Measurements from ENCODE around the gene COX15. TPM values are rescaled to one million over a fixed set of nuclear protein-coding genes. Genes with fewer than 3 reads are reported as not detected.

COX15 gene
- total and polyA plus RNA-seq, 2 donors (not counting 1 experiment from before 2014, with no cell fraction given): 13.9 to 39.5 TPM

DNA sequence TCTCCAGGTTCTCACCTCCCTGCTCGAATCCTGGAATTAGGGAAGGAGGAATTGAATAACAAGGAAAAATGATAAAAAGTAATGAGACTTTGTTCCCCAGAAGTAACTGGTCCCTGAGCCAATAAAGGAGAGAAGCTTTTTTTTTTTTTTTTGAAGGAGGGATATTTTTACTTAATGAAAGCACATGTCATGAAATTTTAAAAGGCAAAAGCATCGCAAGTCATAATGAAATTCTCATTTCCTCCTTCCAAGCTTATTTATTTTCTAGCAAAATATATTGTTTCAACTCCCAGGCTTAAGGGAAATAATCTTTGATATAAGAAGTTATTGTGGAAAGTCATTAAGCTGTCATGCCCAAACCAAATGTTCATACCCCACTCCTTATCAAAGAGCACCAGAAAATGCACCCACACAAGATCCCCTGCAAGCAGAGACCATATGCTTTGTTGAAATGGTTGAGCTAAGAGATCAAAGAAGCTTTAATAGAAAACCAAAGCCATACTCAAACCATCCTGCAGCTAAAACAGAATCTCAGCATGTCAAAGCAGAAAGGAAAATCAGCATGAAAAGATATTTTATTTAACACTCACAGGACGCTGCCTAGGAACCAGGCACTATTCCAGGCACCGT is 33.9 kb upstream of the COX15 start:
- Histone ChIP-seq H3K9me3 (ENCODE audit: control extremely low read depth in 1 of 3, control insufficient read depth in 2 of 3, insufficient read depth in 1 of 3, low read length in 2 of 3) (no peaks in the 10 kb centered on the region), H3K27ac (ENCODE audit: low read length in 2 of 2) (no peak overlapping the region), H3K79me2 (ENCODE audit: control insufficient read depth, insufficient read depth, low read length) (no peaks in the 10 kb centered on the region), H3K4me1 (ENCODE audit: control insufficient read depth in 2 of 2, insufficient read depth in 2 of 2, low read length in 2 of 2) (no peaks in the 10 kb centered on the region), H3K27me3 (replicated peaks in 1 of 4; ENCODE audit: control extremely low read depth in 1 of 4, control insufficient read depth in 3 of 4, insufficient read depth in 4 of 4, low read length in 3 of 4) (no peaks in the 10 kb centered on the region), H3K36me3 (replicated peaks in 1 of 2; ENCODE audit: control extremely low read depth in 1 of 2, control insufficient read depth in 1 of 2, extremely low read depth in 1 of 2, insufficient read depth in 2 of 2, low read length in 1 of 2) (peaks cover 2 to 5% of the 10 kb centered on the region in 2 experiments), H3K4me3 (ENCODE audit: control extremely low read depth in 1 of 5, extremely low read depth in 1 of 5, insufficient read depth in 1 of 5, low read depth in 2 of 5, low read length in 4 of 5) (no peak overlapping the region), H2AFZ (ENCODE audit: insufficient read depth, low read depth, low read length, poor library complexity, severe bottlenecking) (no peak overlapping the region), H4K20me1 (ENCODE audit: control insufficient read depth, insufficient read depth, low read length, poor library complexity, severe bottlenecking) (no peaks in the 10 kb centered on the region), H3K9ac (ENCODE audit: low read length) (no peak overlapping the region), H3K4me2 (replicated peaks; ENCODE audit: low read depth, low read length, poor library complexity, severe bottlenecking) (no peak overlapping the region)
- TF ChIP-seq, protein P1, sequence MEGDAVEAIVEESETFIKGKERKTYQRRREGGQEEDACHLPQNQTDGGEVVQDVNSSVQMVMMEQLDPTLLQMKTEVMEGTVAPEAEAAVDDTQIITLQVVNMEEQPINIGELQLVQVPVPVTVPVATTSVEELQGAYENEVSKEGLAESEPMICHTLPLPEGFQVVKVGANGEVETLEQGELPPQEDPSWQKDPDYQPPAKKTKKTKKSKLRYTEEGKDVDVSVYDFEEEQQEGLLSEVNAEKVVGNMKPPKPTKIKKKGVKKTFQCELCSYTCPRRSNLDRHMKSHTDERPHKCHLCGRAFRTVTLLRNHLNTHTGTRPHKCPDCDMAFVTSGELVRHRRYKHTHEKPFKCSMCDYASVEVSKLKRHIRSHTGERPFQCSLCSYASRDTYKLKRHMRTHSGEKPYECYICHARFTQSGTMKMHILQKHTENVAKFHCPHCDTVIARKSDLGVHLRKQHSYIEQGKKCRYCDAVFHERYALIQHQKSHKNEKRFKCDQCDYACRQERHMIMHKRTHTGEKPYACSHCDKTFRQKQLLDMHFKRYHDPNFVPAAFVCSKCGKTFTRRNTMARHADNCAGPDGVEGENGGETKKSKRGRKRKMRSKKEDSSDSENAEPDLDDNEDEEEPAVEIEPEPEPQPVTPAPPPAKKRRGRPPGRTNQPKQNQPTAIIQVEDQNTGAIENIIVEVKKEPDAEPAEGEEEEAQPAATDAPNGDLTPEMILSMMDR (IDR thresholded peaks at IDR 0.05): no peak
- no peak for TF ChIP-seq EZH2 (IDR thresholded peaks at IDR 0.05; ENCODE audit: borderline replicate concordance, insufficient read depth, low read depth, low read length, poor library complexity, severe bottlenecking)
- WGBS (ENCODE audit: insufficient coverage): 83% methylated on average over 2 of the region's 4 CpGs
- POLR2A ChIA-PET: no interaction called here
- CTCF ChIA-PET: interaction anchor here (1.2 kb wide), 1 partner anchor 52 kb away, joined by 3 read pairs; no protein-coding TSS in a partner anchor
- no peak overlapping the region for H3K4me3 Mint-ChIP-seq
- H3K27me3 Mint-ChIP-seq: no peaks in the 10 kb centered on the region
- no peaks in the 10 kb centered on the region for H3K9me3 Mint-ChIP-seq (ENCODE audit: insufficient read depth)
- peaks cover 2% of the 10 kb centered on the region for H3K4me1 Mint-ChIP-seq
- no peak for DNase-seq
- ATAC-seq (ENCODE audit: low read depth): no peak
- no peak overlapping the region for H3K27ac Mint-ChIP-seq
- intact Hi-C loops (cut with micrococcal nuclease): no loop called here

DNA sequence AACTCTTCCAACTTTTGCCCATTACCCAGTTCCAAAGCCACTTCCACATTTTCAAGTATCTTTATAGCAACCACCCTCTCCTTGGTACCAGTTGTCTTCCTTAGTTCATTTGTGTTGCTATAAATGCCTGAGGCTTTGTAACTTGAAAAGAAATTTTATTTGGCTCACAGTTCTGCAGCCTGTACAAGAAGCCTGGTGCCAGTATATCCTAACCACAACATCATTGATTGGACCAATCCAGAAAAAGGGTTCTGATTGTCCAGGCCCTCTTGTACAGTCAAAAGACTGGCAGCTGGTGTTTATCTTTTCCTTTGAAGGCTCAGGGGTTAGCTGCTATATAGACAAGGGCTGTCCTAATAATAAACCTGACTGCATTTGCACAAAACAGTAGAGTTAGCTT is 29.4 kb upstream of the COX15 start:
- peaks cover 5% of the 10 kb centered on the region for H3K4me1 Mint-ChIP-seq
- Histone ChIP-seq H3K36me3 (replicated peaks in 1 of 2; ENCODE audit: control extremely low read depth in 1 of 2, control insufficient read depth in 1 of 2, extremely low read depth in 1 of 2, insufficient read depth in 2 of 2, low read length in 1 of 2) (peaks cover 23 to 32% of the 10 kb centered on the region in 2 experiments), H3K9ac (ENCODE audit: low read length) (no peak overlapping the region), H4K20me1 (ENCODE audit: control insufficient read depth, insufficient read depth, low read length, poor library complexity, severe bottlenecking) (no peaks in the 10 kb centered on the region), H3K4me1 (ENCODE audit: control insufficient read depth in 2 of 2, insufficient read depth in 2 of 2, low read length in 2 of 2) (peaks cover 0 to 1% of the 10 kb centered on the region in 2 donors), H2AFZ (ENCODE audit: insufficient read depth, low read depth, low read length, poor library complexity, severe bottlenecking) (no peak overlapping the region), H3K27ac (ENCODE audit: low read length in 2 of 2) (no peak overlapping the region), H3K79me2 (ENCODE audit: control insufficient read depth, insufficient read depth, low read length) (no peaks in the 10 kb centered on the region), H3K4me3 (ENCODE audit: control extremely low read depth in 1 of 5, extremely low read depth in 1 of 5, insufficient read depth in 1 of 5, low read depth in 2 of 5, low read length in 4 of 5) (no peak overlapping the region), H3K27me3 (replicated peaks in 1 of 4; ENCODE audit: control extremely low read depth in 1 of 4, control insufficient read depth in 3 of 4, insufficient read depth in 4 of 4, low read length in 3 of 4) (no peaks in the 10 kb centered on the region), H3K4me2 (replicated peaks; ENCODE audit: low read depth, low read length, poor library complexity, severe bottlenecking) (no peak overlapping the region), H3K9me3 (ENCODE audit: control extremely low read depth in 1 of 3, control insufficient read depth in 2 of 3, insufficient read depth in 1 of 3, low read length in 2 of 3) (no peaks in the 10 kb centered on the region)
- H3K9me3 Mint-ChIP-seq (ENCODE audit: insufficient read depth): no peaks in the 10 kb centered on the region
- ATAC-seq (ENCODE audit: low read depth): no peak
- no peak overlapping the region for H3K4me3 Mint-ChIP-seq
- DNase-seq: no peak
- H3K27me3 Mint-ChIP-seq: no peaks in the 10 kb centered on the region
- intact Hi-C loops (cut with micrococcal nuclease): no loop called here
- no peak for TF ChIP-seq EZH2 (IDR thresholded peaks at IDR 0.05; ENCODE audit: borderline replicate concordance, insufficient read depth, low read depth, low read length, poor library complexity, severe bottlenecking)
- TF ChIP-seq, protein P1 (IDR thresholded peaks at IDR 0.05): no peak
- ChIA-PET POLR2A (no interaction called here), CTCF (no interaction called here)
- H3K27ac Mint-ChIP-seq: no peak overlapping the region
